Measurements from ENCODE around the gene HOXA3. TPM values are rescaled to one million over a fixed set of nuclear protein-coding genes. Genes with fewer than 3 reads are reported as not detected.

Gene HOXA3
- total RNA-seq, 1 donor from 2014 or later, result 8.7 TPM

GRCh38 chr7:27102581-27103442 lies 49.6 kb downstream of the HOXA3 start, which contains the start of gene HOXA2:
Gene HOXA2, minus strand, starts transcription at chr7:27102683. Its CDS starts 183 bp downstream, at chr7:27102500.
- Histone ChIP-seq H3K36me3 (no peaks in the 10 kb centered on the region), H3K9me3 (no peaks in the 10 kb centered on the region), H3K4me3 (peak within 1 kb of the TSS; percentile 91), H3K4me1 (peaks cover 17% of the 10 kb centered on the region), H3K27me3 (peaks cover 26% of the 10 kb centered on the region), H3K27ac (peak within 1 kb of the TSS; percentile 91)
- DNase-seq, result no peak
- peak; percentile 56 for ATAC-seq
- intact Hi-C loops (cut with DNase I), result loop anchor here (10.0 kb wide), 1 partner anchor 248 kb away; no protein-coding TSS in a partner anchor
- no peak for TF ChIP-seq CTCF (IDR thresholded peaks at IDR 0.05)

- peak overlapping the region; percentile 91 for H3K27ac ChIP-seq
- peak overlapping the region; percentile 91 for H3K4me3 ChIP-seq
- intact Hi-C loops (cut with DNase I), result loop anchor here (10.0 kb wide), 1 partner anchor 247 kb away; no protein-coding TSS in a partner anchor
- no peaks in the 10 kb centered on the region for H3K36me3 ChIP-seq
- peaks cover 17% of the 10 kb centered on the region for H3K4me1 ChIP-seq
- DNase-seq (no peak), ATAC-seq (no peak)
- TF ChIP-seq CTCF (IDR thresholded peaks at IDR 0.05), result no peak
- H3K27me3 ChIP-seq, result peaks cover 26% of the 10 kb centered on the region
- no peaks in the 10 kb centered on the region for H3K9me3 ChIP-seq
These were observed 50.3 kb downstream of the HOXA3 start for GRCh38 chr7:27101957-27102580.

GRCh38 chr7:27101171-27101956 lies 51.0 kb downstream of the HOXA3 start:
- Histone ChIP-seq H3K4me1 (peaks cover 17% of the 10 kb centered on the region), H3K27ac (peak overlapping the region; percentile 91), H3K27me3 (peaks cover 20% of the 10 kb centered on the region), H3K36me3 (no peaks in the 10 kb centered on the region), H3K9me3 (no peaks in the 10 kb centered on the region), H3K4me3 (peak overlapping the region; percentile 91)
- DNase-seq, result no peak
- no peak for ATAC-seq
- no peak for TF ChIP-seq CTCF (IDR thresholded peaks at IDR 0.05)
- intact Hi-C loops (cut with DNase I), result loop anchor here (10.0 kb wide), 1 partner anchor 247 kb away; no protein-coding TSS in a partner anchor

GRCh38 chr7:27100694-27101170 lies 51.7 kb downstream of the HOXA3 start:
- DNase-seq, result no peak
- Histone ChIP-seq H3K4me3 (peak overlapping the region; percentile 91), H3K27me3 (peaks cover 17% of the 10 kb centered on the region), H3K4me1 (peaks cover 14% of the 10 kb centered on the region), H3K36me3 (no peaks in the 10 kb centered on the region), H3K9me3 (no peaks in the 10 kb centered on the region), H3K27ac (peak overlapping the region; percentile 91)
- no peak for ATAC-seq
- no peak for TF ChIP-seq CTCF (IDR thresholded peaks at IDR 0.05)
- intact Hi-C loops (cut with DNase I), result loop anchor here (10.0 kb wide), 1 partner anchor 246 kb away; no protein-coding TSS in a partner anchor

All from upper lobe of right lung (tissue), 1 donor.